GM18907 (cell line): ENCODE data around the gene PEDS1.
"Not testable (repeated sequence)": the region's sequence is repeated elsewhere in the genome, so short reads cannot be mapped to it uniquely, and the experiment has no call there.

Source experiments
- ATAC-seq: cut with Tn5 transposase; IDR thresholded peaks from one replicate; pipeline ENCODE4 v1.9.1; 2021; ENCODE audit warnings: mild to moderate bottlenecking, moderate library complexity; ENCODE audit not compliant: unreplicated experiment

PEDS1 gene

DNA sequence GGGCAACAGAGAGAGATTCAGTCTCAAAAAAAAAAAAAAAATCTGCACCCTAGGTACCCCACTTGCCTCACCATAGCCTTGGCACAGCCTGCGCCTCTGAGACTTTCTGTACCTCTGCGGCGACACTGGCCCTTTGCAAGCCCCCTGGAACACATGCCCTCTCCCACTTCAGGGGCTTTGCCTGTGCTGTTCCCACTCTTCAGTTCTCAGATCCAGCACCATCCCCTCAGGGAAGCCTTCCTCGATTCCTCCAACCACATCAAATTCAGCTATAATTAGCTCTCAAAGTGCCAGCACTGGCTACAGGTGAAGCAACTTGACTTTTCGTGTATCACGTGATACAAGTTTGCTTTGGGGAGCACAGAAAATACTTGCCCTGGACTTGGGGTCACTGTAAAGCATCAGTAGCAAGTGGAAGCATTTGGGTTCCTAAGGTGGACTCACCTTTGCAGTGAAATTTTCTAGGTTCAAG, 38.4 kb downstream of the PEDS1 start:
- no peak for ATAC-seq

DNA sequence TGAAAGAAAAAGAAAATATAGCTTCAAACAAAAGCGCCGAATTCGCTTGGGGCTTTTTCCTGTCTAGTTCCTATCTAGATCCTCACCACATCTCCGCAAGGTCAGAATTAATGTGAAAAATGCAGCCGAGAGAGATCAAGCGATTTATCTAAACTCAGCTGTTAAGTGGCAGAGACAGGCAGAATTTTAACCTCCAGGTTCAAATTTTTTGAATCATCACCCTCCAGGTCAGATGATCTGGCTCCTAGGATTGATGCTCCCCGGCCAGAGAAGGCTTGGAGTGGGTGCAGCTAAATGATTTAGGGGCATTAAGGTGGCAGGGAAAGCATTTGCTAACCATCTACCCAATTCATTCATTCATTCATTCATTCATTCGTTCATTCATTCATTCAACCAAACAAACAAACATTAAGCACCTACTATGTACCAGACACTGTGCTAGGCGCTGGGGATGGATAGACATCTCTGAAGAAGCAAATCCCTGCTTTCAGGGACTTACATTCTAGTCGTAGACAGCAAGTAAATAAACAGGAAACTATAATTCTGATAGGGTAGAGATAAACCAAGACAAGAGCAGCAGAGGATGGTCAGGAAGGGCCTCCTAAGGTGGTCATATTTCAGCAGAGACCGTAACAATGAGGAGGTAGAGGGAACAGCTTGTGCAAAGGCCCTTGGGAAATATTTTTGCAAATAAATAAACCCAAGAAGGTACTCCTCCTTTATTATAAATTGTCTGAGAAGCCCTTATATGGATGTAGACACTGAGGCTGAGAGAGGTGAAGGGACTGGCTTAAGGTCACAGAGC, 39.9 kb downstream of the PEDS1 start:
- no peak for ATAC-seq

DNA sequence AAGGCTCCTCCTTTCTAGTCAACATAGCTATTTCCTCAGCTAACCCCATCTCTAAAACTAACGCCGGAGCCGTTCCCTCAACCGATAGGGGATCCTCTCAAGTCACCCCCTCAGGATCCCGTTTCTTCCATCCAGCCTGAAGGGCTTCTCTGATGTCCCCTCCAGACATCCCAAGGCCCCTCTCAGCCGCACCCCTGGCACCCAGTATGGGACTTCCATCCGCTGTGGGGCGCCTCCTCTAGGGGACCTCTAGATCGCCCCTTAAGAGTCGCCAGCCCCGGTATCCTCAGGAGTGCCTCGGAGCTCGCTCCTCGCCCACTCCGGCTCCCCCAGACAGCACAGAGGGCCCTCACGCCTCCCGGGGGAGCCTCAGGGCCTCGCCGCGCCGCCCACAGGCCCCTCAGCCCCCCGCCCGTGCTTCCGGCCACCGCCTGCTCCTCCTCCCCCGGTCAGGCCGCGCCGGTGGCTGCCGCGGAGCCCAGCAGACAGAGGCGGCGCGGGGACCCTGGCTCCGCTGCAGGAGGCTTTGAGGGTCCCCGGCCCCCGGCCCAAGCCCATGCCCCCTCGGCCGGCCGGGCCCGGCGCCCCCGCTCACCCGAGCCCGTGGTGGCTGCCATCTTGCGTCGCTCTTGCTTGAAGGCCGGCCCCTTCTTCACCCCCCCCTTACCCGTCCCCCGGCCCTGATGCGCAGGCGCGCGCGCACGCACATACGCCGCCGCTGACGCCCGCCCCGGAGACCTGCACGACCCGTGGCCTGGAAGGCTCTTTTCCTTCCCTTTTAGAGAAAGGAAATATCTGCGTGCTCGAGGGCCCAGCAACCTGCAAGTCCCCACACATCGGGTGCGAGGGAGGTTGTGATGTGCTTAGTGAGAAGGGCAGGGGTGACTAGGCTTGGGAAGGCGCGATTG, 40.8 kb downstream of the PEDS1 start, which contains the start of gene UBE2V1:
UBE2V1 (minus strand) TSS at position 639 of the 908 bp plus-strand sequence; CDS start at position 617, 22 bp downstream.
- ATAC-seq, result peak; percentile 37

DNA sequence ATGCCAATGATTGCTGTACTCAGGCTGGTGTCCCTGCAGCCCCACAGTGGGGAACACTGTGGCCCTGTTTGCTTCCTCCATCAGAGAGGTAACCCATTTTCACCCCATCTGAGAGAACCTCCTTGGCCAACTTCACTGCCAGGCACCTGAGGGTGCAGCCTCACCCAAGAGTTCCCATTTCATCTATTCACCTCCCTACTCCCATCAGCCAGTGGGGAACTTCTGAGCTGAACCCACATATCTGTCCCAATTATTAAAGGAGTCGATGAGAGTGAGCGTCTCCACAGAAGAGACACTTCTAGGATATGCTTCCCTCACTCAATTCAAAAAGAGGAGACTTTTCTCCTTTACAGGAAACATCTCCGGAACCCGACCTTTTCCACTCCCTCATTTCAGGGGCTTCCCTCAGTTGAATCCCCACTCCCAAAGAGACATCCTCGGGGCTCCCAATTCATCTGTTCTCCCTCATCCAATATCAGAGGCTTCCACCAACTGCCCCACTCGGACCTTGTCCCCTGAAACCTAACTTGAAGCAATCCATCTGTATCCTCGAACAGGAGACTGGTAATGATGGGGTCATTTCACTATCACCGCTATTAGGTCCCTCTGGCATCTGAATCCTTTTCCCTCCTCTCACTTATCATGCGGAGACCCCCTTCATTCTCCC, 41.6 kb downstream of the PEDS1 start:
- ATAC-seq, result no peak

DNA sequence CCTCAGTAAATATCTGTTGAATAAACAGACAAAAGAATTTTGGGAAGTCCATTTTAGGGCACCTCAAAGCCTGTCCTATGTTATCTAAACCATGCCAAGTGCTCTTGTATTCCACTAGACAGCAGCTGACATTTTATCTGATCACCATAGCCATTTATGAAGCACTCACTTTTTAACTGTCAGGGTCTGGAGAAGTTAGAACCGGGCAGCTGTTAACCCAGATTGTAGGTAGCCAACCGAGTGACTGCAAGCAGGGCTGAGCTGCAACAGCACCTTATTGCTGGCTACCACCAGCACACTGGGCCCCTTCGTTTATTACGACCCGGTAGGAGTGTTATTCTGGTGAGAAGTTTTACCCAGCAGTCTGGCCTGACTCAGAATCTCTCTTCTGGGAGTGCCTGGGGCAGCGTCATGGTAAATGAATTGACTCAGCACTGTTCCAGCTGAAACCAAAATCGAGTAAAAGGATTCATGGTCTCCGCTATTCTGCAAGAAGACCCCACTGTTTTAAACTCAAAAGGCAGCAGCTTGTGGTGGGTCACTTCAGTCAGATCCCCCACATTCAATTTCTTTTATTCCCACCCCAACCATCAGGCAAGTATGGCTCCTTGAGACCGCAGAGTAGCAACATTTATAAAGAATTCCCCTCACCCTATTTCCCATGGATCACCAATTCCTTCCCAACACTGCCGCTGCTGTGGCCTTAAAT, 42.2 kb downstream of the PEDS1 start:
- ATAC-seq, result no peak

DNA sequence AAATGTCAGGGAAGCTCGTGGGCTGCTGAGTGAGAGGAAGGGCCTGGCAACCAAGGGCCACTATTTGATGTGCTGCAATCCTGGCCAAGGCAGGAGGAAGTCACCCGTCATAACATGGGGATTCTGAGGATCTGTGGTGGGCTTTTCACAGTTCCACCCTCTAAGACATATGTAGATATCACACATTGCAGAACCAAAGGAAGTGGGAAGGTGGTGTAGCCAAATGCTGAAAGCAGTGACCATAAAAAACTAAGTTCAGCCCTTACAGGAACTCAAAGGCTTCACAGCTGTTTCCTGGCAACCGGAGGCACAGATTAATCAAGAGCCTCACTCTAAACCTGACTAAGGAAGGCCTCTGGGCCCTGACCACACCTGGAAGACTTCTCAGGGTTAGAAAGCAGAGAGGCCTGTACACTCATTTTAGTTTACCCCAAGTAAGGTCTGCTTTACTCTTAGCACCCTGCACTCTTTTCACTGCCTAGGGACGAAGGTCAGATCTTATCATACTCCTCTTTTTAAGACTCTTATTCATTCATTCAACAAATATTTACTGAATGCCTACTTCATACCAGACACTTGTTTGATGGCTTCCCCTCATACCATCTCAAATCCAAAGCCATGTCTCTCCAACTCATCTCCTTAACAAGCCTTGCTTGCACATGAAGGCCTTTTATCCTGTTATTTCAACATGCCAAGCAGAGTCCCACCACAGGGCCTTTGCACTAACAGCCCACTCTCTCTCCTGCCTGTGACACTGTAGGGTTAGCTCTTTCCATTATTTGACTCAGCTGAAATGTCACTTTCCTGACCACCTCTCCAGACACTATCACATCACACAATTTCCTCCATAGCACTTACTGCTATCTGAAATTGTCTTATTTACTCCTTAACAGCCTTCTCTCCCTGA, 43.1 kb downstream of the PEDS1 start:
- peak; percentile 46 for ATAC-seq

DNA sequence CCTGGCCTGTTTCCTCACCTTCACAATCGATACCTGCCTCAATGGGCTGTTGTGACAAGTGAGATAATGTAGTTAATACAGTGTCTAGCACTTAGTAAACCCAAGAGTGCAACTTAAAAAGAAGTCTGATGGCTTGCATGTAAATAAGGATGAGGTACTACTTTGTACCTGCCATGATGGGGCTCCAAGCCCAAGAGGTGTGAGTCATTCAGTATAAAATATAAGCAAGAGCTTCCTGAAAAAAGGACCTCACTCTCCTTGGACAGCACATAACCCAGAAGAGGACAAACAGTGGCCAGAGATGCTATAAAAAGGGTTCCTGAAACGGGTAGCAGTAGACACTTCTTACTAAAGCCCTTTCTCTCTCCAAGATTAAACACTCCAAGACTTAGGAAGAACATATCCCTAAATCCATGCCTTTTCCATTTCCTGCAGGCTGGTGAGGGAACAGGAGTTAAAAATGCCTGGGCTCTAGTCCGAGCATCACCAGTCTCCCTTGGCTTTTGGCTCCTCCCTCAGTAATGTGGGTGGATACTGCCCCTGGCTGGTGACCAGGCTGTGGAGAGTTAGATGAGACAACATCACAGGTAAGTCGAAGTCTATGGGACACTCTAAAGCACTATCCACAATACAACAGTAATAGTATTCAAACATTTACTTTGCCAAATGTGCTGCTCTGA, 44.8 kb downstream of the PEDS1 start:
- no peak for ATAC-seq

DNA sequence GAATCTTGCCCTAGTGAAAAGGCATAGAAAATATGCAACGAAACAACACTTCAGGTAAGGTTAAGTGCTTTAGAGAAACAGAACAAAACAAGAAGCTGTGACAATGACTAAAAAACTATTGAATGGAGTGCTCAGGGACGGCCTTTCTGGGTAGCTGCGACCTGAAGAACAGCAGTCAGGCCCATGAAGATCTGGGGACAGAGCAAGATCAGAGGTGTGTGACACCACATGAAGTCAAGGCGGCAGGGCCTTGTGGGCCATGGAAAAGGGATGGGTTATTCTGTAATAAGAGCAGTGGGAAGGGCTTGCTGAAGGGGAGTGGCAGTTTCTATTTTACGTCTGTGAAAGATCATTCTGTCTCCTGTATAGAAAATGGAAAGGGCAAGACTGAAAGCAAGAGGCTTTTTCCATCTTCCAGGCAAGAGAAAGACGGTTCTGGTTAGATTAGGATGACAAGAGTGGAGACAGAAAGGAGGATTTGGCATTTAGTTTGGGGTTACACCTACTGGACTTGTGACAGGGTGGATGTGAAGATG, 45.7 kb downstream of the PEDS1 start:
- ATAC-seq, result no peak

DNA sequence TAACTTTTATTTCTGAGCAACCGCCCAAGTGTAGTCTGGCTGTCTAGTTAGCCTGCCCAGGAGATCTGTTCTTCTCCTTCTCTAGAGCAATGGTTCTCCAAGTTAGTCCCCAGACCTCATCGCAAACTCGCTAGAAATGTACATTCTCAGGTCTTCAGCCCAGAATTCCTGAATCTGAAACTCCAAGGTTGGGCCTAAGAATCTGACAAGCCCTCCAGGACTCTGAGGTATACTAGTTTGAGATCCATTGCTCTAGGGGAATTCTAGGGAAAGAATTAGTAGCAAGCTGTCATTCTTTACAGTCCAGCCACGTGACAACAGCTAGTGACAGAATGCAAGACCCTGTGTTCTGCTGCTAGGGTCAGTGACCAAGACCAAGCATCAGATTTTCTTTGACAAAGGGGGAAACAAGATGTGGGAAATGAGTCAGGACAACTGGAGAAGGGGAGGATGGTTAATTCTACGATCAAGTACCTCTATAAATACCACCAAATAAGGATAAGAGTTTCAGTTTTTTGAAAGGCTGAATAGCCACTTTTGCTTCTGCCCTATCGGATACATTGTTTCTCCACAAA, 46.4 kb downstream of the PEDS1 start:
- no peak for ATAC-seq

DNA sequence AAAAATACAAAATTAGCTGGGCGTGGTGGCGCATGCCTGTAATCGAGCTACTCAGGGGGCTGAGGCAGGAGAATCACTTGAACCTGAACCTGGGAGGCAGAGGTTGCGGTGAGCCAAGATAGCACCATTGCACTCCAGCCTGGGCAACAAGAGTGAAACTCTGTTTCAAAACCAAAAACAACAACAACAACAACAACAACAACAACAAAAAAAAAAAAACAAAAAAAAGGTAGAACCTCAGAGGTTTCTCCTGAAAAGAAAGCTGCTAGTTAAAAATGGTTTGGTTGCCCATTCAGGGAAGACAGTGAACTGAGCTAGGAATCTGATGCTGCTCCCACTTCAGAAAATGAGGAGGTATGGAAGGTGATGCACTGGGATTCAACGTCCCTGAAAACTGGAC, 46.9 kb downstream of the PEDS1 start:
- not testable (repeated sequence) for ATAC-seq
